Glutamatergic neuron (in vitro differentiated cells): Measurements from ENCODE around the gene DENND2C. TPM values are rescaled to one million over a fixed set of nuclear protein-coding genes. Genes with fewer than 3 reads are reported as not detected.

Experiments
- DNase-seq: peaks from one replicate; pipeline ENCODE4 v3.0.0; 2022
- H3K27ac Mint-ChIP-seq: one replicate; pipeline ENCODE4 v1.8.0; 2020; ENCODE audit warnings: mild to moderate bottlenecking, mixed read lengths, inconsistent platforms; ENCODE audit not compliant: unreplicated experiment
- H3K27me3 Mint-ChIP-seq: one replicate; pipeline ENCODE4 v1.8.0; 2020; ENCODE audit warnings: mild to moderate bottlenecking, moderate library complexity, mixed read lengths, inconsistent platforms; ENCODE audit not compliant: unreplicated experiment
- H3K36me3 Mint-ChIP-seq: one replicate; pipeline ENCODE4 v1.8.0; 2020; ENCODE audit warnings: mild to moderate bottlenecking, mixed read lengths, inconsistent platforms; ENCODE audit not compliant: unreplicated experiment
- H3K4me1 Mint-ChIP-seq: one replicate; pipeline ENCODE4 v1.8.0; 2020; ENCODE audit warnings: mild to moderate bottlenecking, low read depth, mixed read lengths, inconsistent platforms; ENCODE audit not compliant: unreplicated experiment
- H3K4me3 Mint-ChIP-seq: one replicate; pipeline ENCODE4 v1.8.0; 2020; ENCODE audit warnings: mild to moderate bottlenecking, mixed read lengths, inconsistent platforms; ENCODE audit not compliant: unreplicated experiment
- H3K9me3 Mint-ChIP-seq: one replicate; pipeline ENCODE4 v1.8.0; 2020; ENCODE audit warnings: mild to moderate bottlenecking, moderate library complexity, mixed read lengths, inconsistent platforms; ENCODE audit not compliant: unreplicated experiment
- CTCF ChIP-seq: fragments of 200-600 bp; sonication (generic); IDR thresholded peaks from one replicate; pipeline ENCODE4 v1.5.0; 2021; ENCODE audit not compliant: partially characterized antibody, unreplicated experiment
- total RNA-seq: library from RNA; stranded (reverse); fragmentation: NEBNext Ultra II Directional; extraction: Animal tissue kit (Norgen Biotek cat#: 25700); gene quantifications from one replicate; pipeline ENCODE4 v1.2.1, GENCODE V29; 2021; ENCODE audit not compliant: unreplicated experiment

DENND2C gene
- total RNA-seq, 1 donor from 2014 or later = 0.54 TPM

GRCh38 chr1:114561333-114561732 is 108.5 kb downstream of the DENND2C start:
- Mint-ChIP-seq H3K4me3 (no peak overlapping the region), H3K27me3 (no peaks in the 10 kb centered on the region), H3K4me1 (no peaks in the 10 kb centered on the region), H3K9me3 (no peaks in the 10 kb centered on the region), H3K27ac (no peak overlapping the region), H3K36me3 (no peaks in the 10 kb centered on the region)
- TF ChIP-seq CTCF = no peak
- no peak for DNase-seq

- DNase-seq = no peak
- no peak for TF ChIP-seq CTCF
- Mint-ChIP-seq H3K4me3 (no peak overlapping the region), H3K4me1 (no peaks in the 10 kb centered on the region), H3K36me3 (no peaks in the 10 kb centered on the region), H3K27me3 (no peaks in the 10 kb centered on the region), H3K27ac (no peak overlapping the region), H3K9me3 (no peaks in the 10 kb centered on the region)
Observed at GRCh38 chr1:114559356-114559755, 110.5 kb downstream of the DENND2C start.

GRCh38 chr1:114558544-114558943 is 111.3 kb downstream of the DENND2C start:
- no peak overlapping the region for H3K27ac Mint-ChIP-seq
- H3K27me3 Mint-ChIP-seq = no peaks in the 10 kb centered on the region
- no peaks in the 10 kb centered on the region for H3K4me1 Mint-ChIP-seq
- H3K9me3 Mint-ChIP-seq = no peaks in the 10 kb centered on the region
- no peak for TF ChIP-seq CTCF
- H3K4me3 Mint-ChIP-seq = no peak overlapping the region
- DNase-seq = no peak
- H3K36me3 Mint-ChIP-seq = no peaks in the 10 kb centered on the region

GRCh38 chr1:114554577-114554976 is 115.3 kb downstream of the DENND2C start:
- Mint-ChIP-seq H3K27ac (no peak overlapping the region), H3K27me3 (no peaks in the 10 kb centered on the region), H3K4me1 (no peaks in the 10 kb centered on the region), H3K4me3 (no peak overlapping the region), H3K9me3 (no peaks in the 10 kb centered on the region), H3K36me3 (no peaks in the 10 kb centered on the region)
- TF ChIP-seq CTCF = no peak
- no peak for DNase-seq

GRCh38 chr1:114552106-114552639 is 117.7 kb downstream of the DENND2C start:
- no peak for DNase-seq
- no peaks in the 10 kb centered on the region for H3K4me1 Mint-ChIP-seq
- H3K9me3 Mint-ChIP-seq = peaks cover 2% of the 10 kb centered on the region
- no peak overlapping the region for H3K27ac Mint-ChIP-seq
- H3K27me3 Mint-ChIP-seq = no peaks in the 10 kb centered on the region
- no peaks in the 10 kb centered on the region for H3K36me3 Mint-ChIP-seq
- TF ChIP-seq CTCF = no peak
- H3K4me3 Mint-ChIP-seq = no peak overlapping the region
